Measurements from ENCODE around the gene ZNF790. TPM values are rescaled to one million over a fixed set of nuclear protein-coding genes. Genes with fewer than 3 reads are reported as not detected.
"Not testable (repeated sequence)": the region's sequence is repeated elsewhere in the genome, so short reads cannot be mapped to it uniquely, and the experiment has no call there.

ZNF790 gene
- total RNA-seq, 5 donors from 2014 or later (not counting 1 experiment from before 2014, with no cell fraction given): 4.7 to 12.9 (median 11.7) TPM

DNA sequence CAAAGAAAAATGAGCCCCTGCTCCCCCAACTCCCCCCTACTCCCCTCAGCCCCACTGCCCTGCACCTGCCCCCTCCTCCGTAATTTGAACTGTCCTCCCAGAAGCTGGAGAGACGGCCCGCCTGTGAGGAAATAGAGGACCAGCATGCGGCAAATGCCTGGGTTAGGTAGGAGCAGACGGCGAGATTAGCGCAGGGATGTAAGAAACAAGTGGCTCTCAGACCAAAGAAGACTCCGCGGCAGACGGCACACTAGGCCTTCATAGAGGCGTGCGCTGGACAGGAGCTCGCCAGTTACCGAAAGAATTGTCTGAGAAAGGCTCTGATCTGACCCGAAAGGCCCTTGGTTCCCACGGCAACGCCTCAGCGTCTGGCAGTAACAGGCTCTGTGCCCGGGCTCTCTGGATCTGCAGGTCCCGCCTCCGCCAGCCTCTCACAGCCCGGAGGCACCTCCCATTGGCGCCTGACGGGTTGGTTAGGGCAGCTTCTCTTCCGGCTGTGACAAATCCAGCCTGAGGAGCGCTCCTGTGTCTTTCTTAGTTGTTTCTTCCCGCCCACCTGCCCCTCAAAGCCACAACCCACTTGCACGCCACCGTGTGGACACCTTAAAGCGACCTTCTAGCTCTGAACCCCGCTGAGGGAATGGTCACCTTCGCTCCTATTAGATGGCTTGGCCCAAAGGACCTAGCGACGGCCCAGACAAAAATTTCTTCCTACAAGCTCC, 46.6 kb downstream of the ZNF790 start:
- peak overlapping the region in 1 of 2 donors; percentile 44 for H3K4me3 ChIP-seq (ENCODE audit: control insufficient read depth in 1 of 2, extremely low read depth in 1 of 2, low read length in 1 of 2)
- H3K9me3 Mint-ChIP-seq: peaks cover 15 to 39% (median 31%) of the 10 kb centered on the region in 3 donors
- DNase-seq (peak in 1 of 35 experiments; percentile 26), ATAC-seq (replicated peaks in 1 of 4) (peak; percentile 71 to 95 (median 91))
- not testable (repeated sequence) for H3K9me3 ChIP-seq; H3K27me3 Mint-ChIP-seq; H3K27me3 ChIP-seq (replicated peaks in 1 of 2; ENCODE audit: control insufficient read depth in 2 of 2, extremely low read depth in 1 of 2, insufficient read depth in 2 of 2, low read length in 1 of 2); H3K27ac Mint-ChIP-seq; H3K4me1 ChIP-seq (ENCODE audit: control insufficient read depth in 1 of 2, extremely low read depth in 1 of 2, insufficient read depth in 2 of 2, low read length in 2 of 2); H3K4me1 Mint-ChIP-seq; H3K27ac ChIP-seq (ENCODE audit: low read length); H3K36me3 ChIP-seq (ENCODE audit: control insufficient read depth in 2 of 2, extremely low read depth in 1 of 2, insufficient read depth in 1 of 2, low read length in 1 of 2)
- CTCF ChIA-PET: interaction anchor here in 1 of 2 donors (0.7 kb wide), 1 partner anchor 10 kb away, joined by 4 read pairs; no protein-coding TSS in a partner anchor
- H3K36me3 Mint-ChIP-seq: peaks cover 17% of the 10 kb centered on the region
- 25% methylated on average over 27 of the region's 34 CpGs for WGBS (ENCODE audit: insufficient coverage)
- POLR2A ChIA-PET: interaction anchor here in 1 of 2 donors (0.6 kb wide), 1 partner anchor 418 kb away, joined by 11 read pairs; no protein-coding TSS in a partner anchor
- peak overlapping the region in 2 of 3 donors; percentile 21 to 23 for H3K4me3 Mint-ChIP-seq

DNA sequence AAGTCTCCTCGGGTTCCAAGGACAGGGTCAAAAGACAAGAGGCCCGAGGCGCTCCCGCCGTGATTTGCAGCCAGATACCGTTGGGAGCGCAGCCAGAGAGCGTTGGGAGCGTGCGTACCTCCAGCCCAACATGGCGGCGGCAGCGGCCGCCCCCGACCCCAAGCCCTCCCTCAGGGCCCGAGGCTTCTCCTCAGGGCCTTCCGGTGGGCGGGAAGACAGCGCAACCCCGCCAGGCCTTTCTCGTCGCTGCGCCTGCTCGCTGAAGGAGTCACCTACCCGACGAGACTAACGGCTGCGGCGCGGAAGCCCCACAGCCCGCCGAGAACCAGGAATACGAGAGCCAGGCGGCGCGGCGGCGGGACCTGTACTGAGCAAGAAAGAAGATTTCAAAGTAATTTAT, 62.4 kb downstream of the ZNF790 start:
- Histone ChIP-seq H3K4me3 (ENCODE audit: control insufficient read depth in 1 of 2, extremely low read depth in 1 of 2, low read length in 1 of 2) (no peak overlapping the region), H3K27ac (ENCODE audit: low read length) (no peak overlapping the region), H3K4me1 (ENCODE audit: control insufficient read depth in 1 of 2, extremely low read depth in 1 of 2, insufficient read depth in 2 of 2, low read length in 2 of 2) (peaks cover 4 to 19% of the 10 kb centered on the region in 2 experiments), H3K9me3 (peaks cover 3% of the 10 kb centered on the region), H3K36me3 (ENCODE audit: control insufficient read depth in 2 of 2, extremely low read depth in 1 of 2, insufficient read depth in 1 of 2, low read length in 1 of 2) (no peaks in the 10 kb centered on the region), H3K27me3 (replicated peaks in 1 of 2; ENCODE audit: control insufficient read depth in 2 of 2, extremely low read depth in 1 of 2, insufficient read depth in 2 of 2, low read length in 1 of 2) (peaks cover 0 to 4% of the 10 kb centered on the region in 2 experiments)
- ATAC-seq (replicated peaks in 1 of 4) (no peak), DNase-seq (peak in 1 of 35 experiments; percentile 8)
- Mint-ChIP-seq H3K27ac (no peak overlapping the region), H3K9me3 (peaks cover 8 to 30% (median 12%) of the 10 kb centered on the region in 3 donors), H3K4me1 (peaks cover 23 to 25% (median 24%) of the 10 kb centered on the region in 3 donors), H3K4me3 (no peak overlapping the region), H3K27me3 (no peaks in the 10 kb centered on the region), H3K36me3 (peaks cover 12% of the 10 kb centered on the region)
- ChIA-PET POLR2A (no interaction called here), CTCF (no interaction called here)
- WGBS (ENCODE audit: insufficient coverage): 82% methylated on average over 35 of the region's 38 CpGs

DNA sequence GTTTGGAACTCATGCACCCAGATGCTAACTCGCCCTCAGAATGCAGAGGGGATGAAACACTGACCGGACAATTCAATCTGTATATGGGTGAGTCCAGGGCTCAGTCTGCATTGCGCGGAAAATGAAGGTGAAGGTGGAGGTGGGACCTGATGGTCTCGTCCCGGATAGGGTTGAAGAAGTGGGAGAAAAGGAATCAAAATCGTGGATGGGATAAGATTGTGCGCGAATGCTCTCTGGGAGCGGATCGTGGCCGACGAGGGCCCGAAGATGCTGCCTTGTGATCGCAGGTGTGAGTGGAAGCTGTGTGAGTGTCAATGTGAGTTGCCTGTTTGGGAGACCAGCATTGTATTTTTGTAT, 65.0 kb downstream of the ZNF790 start:
- peak in 3 of 4 experiments; percentile 24 to 33 (median 28) for ATAC-seq (replicated peaks in 1 of 4)
- Mint-ChIP-seq H3K36me3 (peaks cover 21% of the 10 kb centered on the region), H3K27me3 (no peaks in the 10 kb centered on the region), H3K4me3 (peak overlapping the region; percentile 95 to 96 (median 96)), H3K27ac (peak overlapping the region; percentile 87 to 94), H3K9me3 (peaks cover 8 to 19% (median 15%) of the 10 kb centered on the region in 3 donors), H3K4me1 (peaks cover 24 to 27% (median 25%) of the 10 kb centered on the region in 3 donors)
- DNase-seq: no peak
- 16% methylated on average over 15 of the region's 15 CpGs for WGBS (ENCODE audit: insufficient coverage)
- CTCF ChIA-PET: interaction anchor here in 1 of 2 donors (0.6 to 1.0 kb wide), 2 partner anchors 77 to 91 kb away, joined by 4 read pairs; partner anchors contain the start of gene ZNF345
- POLR2A ChIA-PET: interaction anchor here in 1 of 2 donors (0.8 kb wide), 1 partner anchor 64 kb away, joined by 7 read pairs; no protein-coding TSS in a partner anchor
- Histone ChIP-seq H3K27ac (ENCODE audit: low read length) (peak overlapping the region; percentile 84), H3K36me3 (ENCODE audit: control insufficient read depth in 2 of 2, extremely low read depth in 1 of 2, insufficient read depth in 1 of 2, low read length in 1 of 2) (peaks cover 0 to 2% of the 10 kb centered on the region in 2 donors), H3K4me1 (ENCODE audit: control insufficient read depth in 1 of 2, extremely low read depth in 1 of 2, insufficient read depth in 2 of 2, low read length in 2 of 2) (peaks cover 4 to 19% of the 10 kb centered on the region in 2 experiments), H3K9me3 (peaks cover 3% of the 10 kb centered on the region), H3K27me3 (replicated peaks in 1 of 2; ENCODE audit: control insufficient read depth in 2 of 2, extremely low read depth in 1 of 2, insufficient read depth in 2 of 2, low read length in 1 of 2) (peaks cover 0 to 4% of the 10 kb centered on the region in 2 experiments), H3K4me3 (ENCODE audit: control insufficient read depth in 1 of 2, extremely low read depth in 1 of 2, low read length in 1 of 2) (peak overlapping the region; percentile 84 to 93)

DNA sequence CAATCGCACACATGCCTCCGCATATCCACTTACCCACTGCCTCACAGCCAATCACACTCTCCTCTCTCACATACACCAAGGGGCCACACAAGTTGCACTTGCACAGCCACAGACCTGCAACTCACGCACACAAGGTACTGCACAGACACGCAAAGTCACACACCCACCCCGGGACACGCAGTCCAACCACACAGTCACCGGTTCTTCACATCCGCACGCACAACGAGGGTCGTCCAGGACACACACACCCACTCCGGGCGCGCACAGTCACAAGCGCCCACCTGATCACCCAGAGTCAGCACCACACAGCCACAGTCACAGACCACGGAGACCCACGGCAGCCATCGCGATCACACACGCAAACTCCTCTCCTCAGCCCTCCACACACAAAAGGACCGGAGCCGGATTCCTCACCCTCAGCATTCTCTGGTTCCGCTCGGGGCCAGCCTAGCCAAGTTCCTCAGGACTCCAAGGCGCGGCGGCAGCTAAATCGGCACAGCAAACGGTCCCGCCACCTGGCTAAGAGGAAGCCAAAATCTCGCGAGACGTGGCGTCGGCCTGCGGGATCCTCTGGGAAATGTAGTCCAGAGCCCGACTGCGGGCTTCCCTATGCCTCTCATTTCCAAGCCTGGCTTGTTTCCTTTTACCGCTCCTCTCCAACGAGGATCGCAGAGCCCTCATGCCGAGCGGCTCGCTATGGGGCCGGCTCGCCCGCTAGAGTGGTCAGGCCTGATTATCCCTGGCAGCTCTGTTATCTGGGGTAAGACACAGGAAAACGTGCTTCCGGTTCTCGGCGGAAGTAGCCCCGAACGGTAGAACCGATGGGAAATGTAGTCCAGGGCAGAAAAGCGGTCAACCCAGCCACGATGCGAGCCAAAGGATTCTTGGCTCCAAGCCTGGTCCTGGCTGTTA, 65.6 kb downstream of the ZNF790 start, which contains the start of gene ZNF850:
TSS of gene ZNF850 (minus strand) at position 497 of the 912 bp plus-strand sequence. CDS start 10,201 bp downstream, outside the sequence.
- H3K36me3 Mint-ChIP-seq: peaks cover 21% of the 10 kb centered on the region

DNA sequence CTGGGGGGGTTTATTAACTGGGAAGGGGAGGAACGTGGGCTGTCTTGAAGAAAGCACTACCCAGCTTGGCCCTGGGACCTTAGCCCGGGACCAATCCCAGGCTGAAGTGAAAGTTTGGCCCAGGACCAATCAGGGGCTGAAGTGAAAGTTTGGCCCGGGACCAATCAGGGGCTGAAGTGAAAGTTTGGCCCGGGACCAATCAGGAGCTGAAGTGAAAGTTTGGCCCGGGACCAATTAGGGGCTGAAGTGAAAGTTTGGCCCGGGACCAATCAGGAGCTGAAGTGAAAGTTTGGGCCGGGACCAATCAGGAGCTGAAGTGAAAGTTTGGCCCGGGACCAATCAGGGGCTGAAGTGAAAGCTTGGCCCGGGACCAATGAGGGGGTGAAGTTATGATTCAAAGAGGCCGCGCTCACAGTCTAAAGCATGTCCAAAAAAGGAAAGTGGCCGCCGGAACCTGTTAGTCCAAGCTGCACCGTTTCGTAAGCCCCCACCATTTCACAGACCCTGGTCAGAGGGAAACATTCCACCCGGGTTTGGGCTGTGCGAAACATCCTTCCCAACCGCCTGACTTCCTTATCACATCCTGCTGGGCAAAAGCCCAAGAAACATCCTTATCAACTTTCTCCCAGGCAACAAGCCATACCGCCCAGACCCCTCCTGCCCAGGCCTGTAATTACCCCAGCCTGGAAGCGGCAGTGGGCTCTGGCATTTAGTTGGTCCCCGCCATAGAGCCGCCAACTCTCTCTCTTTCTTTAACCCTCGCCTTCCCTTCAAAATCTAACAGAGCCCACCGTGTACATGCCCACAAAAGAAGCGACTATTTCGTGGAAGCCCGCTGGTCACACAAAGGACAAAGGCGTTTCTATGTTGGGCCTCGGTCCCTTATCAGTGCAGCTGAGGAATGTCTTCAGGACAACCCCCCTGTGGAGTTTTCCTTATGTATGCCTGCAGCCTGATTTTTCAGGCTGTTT, 66.6 kb downstream of the ZNF790 start:
- H3K4me3 ChIP-seq (ENCODE audit: control insufficient read depth in 1 of 2, extremely low read depth in 1 of 2, low read length in 1 of 2): peak overlapping the region; percentile 84 to 93
- H3K36me3 ChIP-seq (ENCODE audit: control insufficient read depth in 2 of 2, extremely low read depth in 1 of 2, insufficient read depth in 1 of 2, low read length in 1 of 2): peaks cover 2 to 3% of the 10 kb centered on the region in 2 donors
- H3K9me3 ChIP-seq: peaks cover 3% of the 10 kb centered on the region
- ATAC-seq (replicated peaks in 1 of 4) (no peak), DNase-seq (peak in 5 of 35 experiments; percentile 7 to 18 (median 15))
- H3K27ac Mint-ChIP-seq: peak overlapping the region; percentile 87 to 94
- H3K27me3 ChIP-seq (replicated peaks in 1 of 2; ENCODE audit: control insufficient read depth in 2 of 2, extremely low read depth in 1 of 2, insufficient read depth in 2 of 2, low read length in 1 of 2): peaks cover 0 to 4% of the 10 kb centered on the region in 2 experiments
- H3K9me3 Mint-ChIP-seq: peaks cover 8 to 17% (median 12%) of the 10 kb centered on the region in 3 donors
- ChIA-PET POLR2A (interaction anchor here in 1 of 2 donors (0.7 kb wide), 1 partner anchor 42 kb away, joined by 3 read pairs; no protein-coding TSS in a partner anchor), CTCF (no interaction called here)
- H3K4me3 Mint-ChIP-seq: peak overlapping the region; percentile 95 to 96 (median 96)
- H3K36me3 Mint-ChIP-seq: peaks cover 21% of the 10 kb centered on the region
- WGBS (ENCODE audit: insufficient coverage): 10% methylated on average over 20 of the region's 29 CpGs
- no peaks in the 10 kb centered on the region for H3K27me3 Mint-ChIP-seq
- H3K4me1 Mint-ChIP-seq: peaks cover 24 to 27% (median 25%) of the 10 kb centered on the region in 3 donors
- H3K4me1 ChIP-seq (ENCODE audit: control insufficient read depth in 1 of 2, extremely low read depth in 1 of 2, insufficient read depth in 2 of 2, low read length in 2 of 2): peaks cover 4 to 19% of the 10 kb centered on the region in 2 experiments
- H3K27ac ChIP-seq (ENCODE audit: low read length): no peak overlapping the region

More for the DNA sequence above, 65.6 kb downstream of the ZNF790 start, which contains the start of gene ZNF850:
- DNase-seq (peak; percentile 82 to 96 (median 91)), ATAC-seq (replicated peaks in 1 of 4) (peak; percentile 93 to 95 (median 94))
- H3K4me1 ChIP-seq (ENCODE audit: control insufficient read depth in 1 of 2, extremely low read depth in 1 of 2, insufficient read depth in 2 of 2, low read length in 2 of 2): peaks cover 4 to 19% of the 10 kb centered on the region in 2 experiments
- peaks cover 0 to 4% of the 10 kb centered on the region in 2 experiments for H3K27me3 ChIP-seq (replicated peaks in 1 of 2; ENCODE audit: control insufficient read depth in 2 of 2, extremely low read depth in 1 of 2, insufficient read depth in 2 of 2, low read length in 1 of 2)
- POLR2A ChIA-PET: interaction anchor here (0.6 to 0.8 kb wide), 2 partner anchors 65 to 169 kb away, joined by 3 to 7 read pairs; no protein-coding TSS in a partner anchor
- Mint-ChIP-seq H3K4me1 (peaks cover 24 to 27% (median 25%) of the 10 kb centered on the region in 3 donors), H3K4me3 (peak within 1 kb of the TSS; percentile 95 to 96 (median 96)), H3K27me3 (no peaks in the 10 kb centered on the region), H3K9me3 (peaks cover 8 to 16% (median 12%) of the 10 kb centered on the region in 3 donors), H3K27ac (peak within 1 kb of the TSS; percentile 87 to 94)
- CTCF ChIA-PET: interaction anchor here in 1 of 2 donors (0.6 to 1.0 kb wide), 2 partner anchors 78 to 91 kb away, joined by 4 read pairs; partner anchors contain the start of gene ZNF345
- peaks cover under 1 to 2% of the 10 kb centered on the region in 2 donors for H3K36me3 ChIP-seq (ENCODE audit: control insufficient read depth in 2 of 2, extremely low read depth in 1 of 2, insufficient read depth in 1 of 2, low read length in 1 of 2)
- H3K4me3 ChIP-seq (ENCODE audit: control insufficient read depth in 1 of 2, extremely low read depth in 1 of 2, low read length in 1 of 2): peak within 1 kb of the TSS; percentile 84 to 93
- peaks cover 3% of the 10 kb centered on the region for H3K9me3 ChIP-seq
- H3K27ac ChIP-seq (ENCODE audit: low read length): peak within 1 kb of the TSS; percentile 84
- under 1% methylated on average over 51 of the region's 57 CpGs for whole genome bisulfite sequencing (ENCODE audit: insufficient coverage)

Data from T-cell (primary cell).